H1 (cell line): ENCODE data around the gene CASQ2. TPM values are rescaled to one million over a fixed set of nuclear protein-coding genes. Genes with fewer than 3 reads are reported as not detected.

Experiments
- CTCF ChIA-PET: fragments of 300-600 bp; sonication (Branson Sonifier 250); formaldehyde crosslinking; loops from one replicate; lab custom pipeline; 2021; ENCODE audit not compliant: partially characterized antibody; lab: Charles Lee
- POLR2A ChIA-PET: fragments of 300-600 bp; sonication (Branson Sonifier 250); formaldehyde crosslinking; loops from one replicate; lab custom pipeline; 2021; ENCODE audit warnings: inconsistent platforms; ENCODE audit not compliant: partially characterized antibody; lab: Charles Lee
- DNase-seq, 2 experiments: peaks; one replicate each; pipeline versions ENCODE4 v3.0.0 to v3.0.0-alpha.2; 2010 to 2022; ENCODE audit warnings: low spot score in 2 of 2, low read depth in 1 of 2, mixed read lengths in 1 of 2
- FAIRE-seq: peaks from 2 replicates; lab custom pipeline; 2011; peaks lifted over from hg19 to GRCh38; lab: Jason Lieb, UNC
- H2AFZ ChIP-seq: 2 replicates; pipeline ENCODE4 v1.8.1; 2012; ENCODE audit warnings: low read length, inconsistent platforms
- H2AK5ac ChIP-seq: 2 replicates; pipeline ENCODE4 v1.6.1; 2013; ENCODE audit warnings: low read depth, low read length
- H2BK120ac ChIP-seq: replicated peaks from 2 replicates; pipeline ENCODE3; 2013; ENCODE audit warnings: low read depth, low read length, inconsistent platforms
- H2BK12ac ChIP-seq: 2 replicates; pipeline ENCODE4 v1.6.1; 2013; ENCODE audit warnings: low read depth, low read length
- H2BK15ac ChIP-seq: 2 replicates; pipeline ENCODE4 v1.6.1; 2013; ENCODE audit warnings: low read length
- H2BK20ac ChIP-seq: 2 replicates; pipeline ENCODE4 v1.6.1; 2013; ENCODE audit warnings: low read length
- H2BK5ac ChIP-seq: 2 replicates; pipeline ENCODE4 v1.6.1; 2013; ENCODE audit warnings: low read depth, low read length
- H3K14ac ChIP-seq: 2 replicates; pipeline ENCODE4 v1.6.1; 2013; ENCODE audit warnings: inconsistent platforms; ENCODE audit not compliant: insufficient read length
- H3K18ac ChIP-seq: 2 replicates; pipeline ENCODE4 v1.6.1; 2013; ENCODE audit warnings: low read length; ENCODE audit errors: extremely low read depth
- H3K23ac ChIP-seq: 2 replicates; pipeline ENCODE4 v1.6.1; 2013; ENCODE audit warnings: inconsistent platforms; ENCODE audit not compliant: insufficient read length
- H3K23me2 ChIP-seq: 2 replicates; pipeline ENCODE4 v1.6.1; 2013; ENCODE audit warnings: low read depth, low read length
- H3K27ac ChIP-seq: 2 replicates; pipeline ENCODE4 v1.6.1; 2011; ENCODE audit warnings: low read depth, low read length, inconsistent platforms
- H3K27me3 ChIP-seq, 4 experiments: replicated peaks in 1 of 4; 1 replicate in 1 of 4; 2 replicates in 3 of 4; pipeline versions ENCODE4 v1.6.1 to v1.8.1; 2011 to 2013; ENCODE audit warnings: low read length in 3 of 4, mild to moderate bottlenecking in 3 of 4, inconsistent platforms in 2 of 4, mixed read lengths in 2 of 4, moderate library complexity in 1 of 4; ENCODE audit not compliant: control insufficient read depth in 3 of 4, insufficient read depth in 3 of 4; ENCODE audit errors: extremely low read depth in 1 of 4
- H3K36me3 ChIP-seq, 4 experiments: 2 replicates each; pipeline versions ENCODE4 v1.6.1 to v1.8.1; 2011 to 2013; ENCODE audit warnings: mild to moderate bottlenecking in 4 of 4, low read length in 3 of 4, moderate library complexity in 2 of 4, control low read depth in 1 of 4, inconsistent platforms in 1 of 4; ENCODE audit not compliant: insufficient read depth in 4 of 4, control insufficient read depth in 2 of 4
- H3K4ac ChIP-seq: replicated peaks from 2 replicates; pipeline ENCODE3; 2013; ENCODE audit warnings: low read length, low read depth, mixed read lengths, inconsistent platforms; ENCODE audit not compliant: insufficient read length
- H3K4me1 ChIP-seq, 4 experiments: replicated peaks in 1 of 4; 1 replicate in 1 of 4; 2 replicates in 3 of 4; pipeline versions ENCODE4 v1.6.1 to v1.8.1; 2011 to 2013; ENCODE audit warnings: low read length in 3 of 4, inconsistent platforms in 2 of 4, mixed read lengths in 1 of 4; ENCODE audit not compliant: insufficient read depth in 4 of 4, control insufficient read depth in 3 of 4
- H3K4me2 ChIP-seq, 2 experiments: 2 replicates each; pipeline versions ENCODE4 v1.6.1 to v1.8.1; 2011 to 2013; ENCODE audit warnings: low read depth in 2 of 2, low read length in 2 of 2, control low read depth in 1 of 2, inconsistent platforms in 1 of 2, mild to moderate bottlenecking in 1 of 2; ENCODE audit not compliant: insufficient read depth in 1 of 2
- H3K4me3 ChIP-seq, 4 experiments: fragments of 200-600, 300-600 bp in 1 of 4; sonication (generic), shearing (Covaris generic), sonication (Bioruptor Twin) in 1 of 4; 2 replicates each; pipeline versions ENCODE4 v1.5.1 to v1.8.1; 2011 to 2016; ENCODE audit warnings: low read length in 4 of 4, low read depth in 3 of 4, control low read depth in 2 of 4, inconsistent platforms in 2 of 4, mild to moderate bottlenecking in 2 of 4, mixed read lengths in 1 of 4, moderate library complexity in 1 of 4; ENCODE audit not compliant: insufficient read depth in 2 of 4; ENCODE audit errors: extremely low read depth in 1 of 4
- H3K56ac ChIP-seq: replicated peaks from 2 replicates; pipeline ENCODE3; 2013; ENCODE audit warnings: low read depth, mild to moderate bottlenecking, mixed read lengths, low read length, inconsistent platforms; ENCODE audit not compliant: insufficient read length
- H3K79me1 ChIP-seq: 2 replicates; pipeline ENCODE4 v1.6.1; 2013; ENCODE audit warnings: low read depth, low read length, control low read depth
- H3K79me2 ChIP-seq, 2 experiments: 2 replicates each; pipeline versions ENCODE4 v1.6.1 to v1.8.1; 2012 to 2013; ENCODE audit warnings: low read length in 2 of 2, mild to moderate bottlenecking in 2 of 2, inconsistent platforms in 1 of 2; ENCODE audit not compliant: insufficient read depth in 2 of 2, control insufficient read depth in 1 of 2
- H3K9ac ChIP-seq, 4 experiments: replicated peaks in 1 of 4; 1 replicate in 1 of 4; 2 replicates in 3 of 4; pipeline versions ENCODE4 v1.6.1 to v1.8.1; 2011 to 2013; ENCODE audit warnings: low read depth in 3 of 4, low read length in 3 of 4, control low read depth in 2 of 4, mild to moderate bottlenecking in 2 of 4, moderate library complexity in 2 of 4, inconsistent platforms in 1 of 4; ENCODE audit errors: extremely low read depth in 1 of 4
- H3K9me3 ChIP-seq, 2 experiments: 2 replicates each; pipeline versions ENCODE4 v1.6.1 to v1.8.1; 2012 to 2013; ENCODE audit warnings: mild to moderate bottlenecking in 2 of 2, moderate library complexity in 2 of 2, control low read depth in 1 of 2, inconsistent platforms in 1 of 2, low read depth in 1 of 2, low read length in 1 of 2, mixed read lengths in 1 of 2; ENCODE audit not compliant: insufficient read depth in 2 of 2
- H4K20me1 ChIP-seq, 2 experiments: replicated peaks in 1 of 2; 2 replicates each; pipeline versions ENCODE3 to v1.8.1; 2011 to 2013; ENCODE audit warnings: inconsistent platforms in 2 of 2, low read length in 2 of 2, mild to moderate bottlenecking in 1 of 2; ENCODE audit not compliant: insufficient read depth in 2 of 2, control insufficient read depth in 1 of 2
- H4K5ac ChIP-seq: 2 replicates; pipeline ENCODE4 v1.6.1; 2013; ENCODE audit warnings: low read length, low read depth, mixed read lengths, inconsistent platforms; ENCODE audit not compliant: insufficient read length
- H4K8ac ChIP-seq: 2 replicates; pipeline ENCODE4 v1.8.0; 2013; ENCODE audit warnings: mild to moderate bottlenecking, moderate library complexity, low read length, inconsistent platforms; ENCODE audit not compliant: insufficient read depth; ENCODE audit errors: extremely low read depth
- H4K91ac ChIP-seq: replicated peaks from 2 replicates; pipeline ENCODE3; 2013; ENCODE audit warnings: low read length, mixed read lengths, inconsistent platforms; ENCODE audit not compliant: insufficient read length
- EGR1 ChIP-seq: IDR thresholded peaks from 2 replicates; pipeline ENCODE4 v1.6.1; 2011; ENCODE audit warnings: low read depth, low read length, borderline replicate concordance
- POLR2AphosphoS5 ChIP-seq: IDR thresholded peaks from 2 replicates; pipeline ENCODE4 v1.6.1; 2011; ENCODE audit warnings: low read depth, low read length
- RXRA ChIP-seq: IDR thresholded peaks from 2 replicates; pipeline ENCODE4 v1.6.1; 2011; ENCODE audit warnings: low read depth, mild to moderate bottlenecking, low read length, moderate library complexity; ENCODE audit not compliant: insufficient read depth
- SP4 ChIP-seq: IDR thresholded peaks from 2 replicates; pipeline ENCODE4 v1.6.1; 2012; ENCODE audit warnings: low read length, inconsistent platforms
- WGBS, 2 experiments: shearing (Covaris generic) in 1 of 2; methylation state at CpG; one replicate each; pipeline versions ENCODE4 v1.1.6 to v1.1.7; 2013 to 2015; ENCODE audit warnings: low lambda C conversion rate in 2 of 2, mixed read lengths in 2 of 2, inconsistent platforms in 1 of 2, low coverage in 1 of 2, missing lambda C conversion rate in 1 of 2; ENCODE audit not compliant: insufficient replicate concordance in 2 of 2, insufficient coverage in 1 of 2, insufficient read length in 1 of 2; ENCODE audit errors: extremely low coverage in 1 of 2, missing lambda C conversion rate in 1 of 2; 5-methylcytosine and 5-hydroxymethylcytosine counted together
- polyA plus RNA-seq, 7 experiments: library from polyadenylated mRNA; depleted of rRNA in 3 of 7; stranded (reverse) in 5 of 7; unstranded in 2 of 7; fragments of >200 nt in 5 of 7; fragments of 200-250 nt in 2 of 7; gene quantifications; 1 replicate in 5 of 7; 2 replicates in 1 of 7; 4 replicates in 1 of 7; pipeline versions ENCODE4 v1.2.1 to v1.2.3, GENCODE V29; 2011 to 2013; ENCODE audit warnings: missing spikeins in 2 of 7, mixed read lengths in 2 of 7
- total RNA-seq: library from RNA; stranded (reverse); fragmentation: NEBNext Ultra II Directional; extraction: Animal tissue kit (Norgen Biotek cat#: 25700); gene quantifications from 2 replicates; pipeline ENCODE4 v1.2.1, GENCODE V29; 2021

CASQ2 gene
- total and polyA plus RNA-seq, 2 of the 8 experiments (the other 6 are each of a cell fraction or from before 2014, with no cell fraction given): not detected

GRCh38 chr1:115666702-115667101 is 101.8 kb downstream of the CASQ2 start:
- no peak overlapping the region for H3K27ac ChIP-seq
- H2BK5ac ChIP-seq: no peak overlapping the region
- no peak overlapping the region for H3K9ac ChIP-seq
- 0 out of 2 replicates have a peak, but pooled peaks cover 2% of the 10 kb centered on the region for H3K79me1 ChIP-seq
- H4K20me1 ChIP-seq: peaks cover 0 to 8% of the 10 kb centered on the region in 2 experiments
- ChIA-PET POLR2A (no interaction called here), CTCF (interaction anchor here (1.0 kb wide), 2 partner anchors 51 to 105 kb away, joined by 3 read pairs; no protein-coding TSS in a partner anchor)
- H3K4me2 ChIP-seq: no peak overlapping the region
- H2BK120ac ChIP-seq: no peak overlapping the region
- H2BK15ac ChIP-seq: no peak overlapping the region
- TF ChIP-seq POLR2AphosphoS5 (no peak), SP4 (no peak), RXRA (no peak), EGR1 (no peak)
- H3K56ac ChIP-seq: no peak overlapping the region
- no peak overlapping the region for H2BK12ac ChIP-seq
- no peaks in the 10 kb centered on the region for H3K27me3 ChIP-seq
- FAIRE-seq: no peak
- no peak overlapping the region for H3K14ac ChIP-seq
- no peaks in the 10 kb centered on the region for H3K23me2 ChIP-seq
- H2AFZ ChIP-seq: no peak overlapping the region
- H2AK5ac ChIP-seq: no peak overlapping the region
- no peak overlapping the region for H4K5ac ChIP-seq
- 63% methylated on average over 4 of the region's 4 CpGs; no CpG with 5 or more reads in 1 of the 2 experiments for WGBS, 2 experiments
- H3K4me3 ChIP-seq: no peak overlapping the region
- H3K18ac ChIP-seq: no peak overlapping the region
- no peaks in the 10 kb centered on the region for H3K9me3 ChIP-seq
- no peak for DNase-seq
- no peak overlapping the region for H3K4ac ChIP-seq
- H3K23ac ChIP-seq: no peak overlapping the region
- H2BK20ac ChIP-seq: no peak overlapping the region
- H3K36me3 ChIP-seq: peaks cover 7 to 26% (median 13%) of the 10 kb centered on the region in 4 experiments; a peak in 6 of 8 replicates
- H3K4me1 ChIP-seq: no peaks in the 10 kb centered on the region
- no peak overlapping the region for H4K8ac ChIP-seq
- no peaks in the 10 kb centered on the region for H3K79me2 ChIP-seq
- H4K91ac ChIP-seq: no peak overlapping the region
